ENCODE results near the gene BANF2.

- TF ChIP-seq, protein P1, sequence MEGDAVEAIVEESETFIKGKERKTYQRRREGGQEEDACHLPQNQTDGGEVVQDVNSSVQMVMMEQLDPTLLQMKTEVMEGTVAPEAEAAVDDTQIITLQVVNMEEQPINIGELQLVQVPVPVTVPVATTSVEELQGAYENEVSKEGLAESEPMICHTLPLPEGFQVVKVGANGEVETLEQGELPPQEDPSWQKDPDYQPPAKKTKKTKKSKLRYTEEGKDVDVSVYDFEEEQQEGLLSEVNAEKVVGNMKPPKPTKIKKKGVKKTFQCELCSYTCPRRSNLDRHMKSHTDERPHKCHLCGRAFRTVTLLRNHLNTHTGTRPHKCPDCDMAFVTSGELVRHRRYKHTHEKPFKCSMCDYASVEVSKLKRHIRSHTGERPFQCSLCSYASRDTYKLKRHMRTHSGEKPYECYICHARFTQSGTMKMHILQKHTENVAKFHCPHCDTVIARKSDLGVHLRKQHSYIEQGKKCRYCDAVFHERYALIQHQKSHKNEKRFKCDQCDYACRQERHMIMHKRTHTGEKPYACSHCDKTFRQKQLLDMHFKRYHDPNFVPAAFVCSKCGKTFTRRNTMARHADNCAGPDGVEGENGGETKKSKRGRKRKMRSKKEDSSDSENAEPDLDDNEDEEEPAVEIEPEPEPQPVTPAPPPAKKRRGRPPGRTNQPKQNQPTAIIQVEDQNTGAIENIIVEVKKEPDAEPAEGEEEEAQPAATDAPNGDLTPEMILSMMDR (IDR thresholded peaks at IDR 0.05; ENCODE audit: borderline replicate concordance, extremely low read depth, low read length, poor library complexity, severe bottlenecking) = no peak
- no peak for TF ChIP-seq EZH2 (IDR thresholded peaks at IDR 0.05; ENCODE audit: borderline replicate concordance, low read depth, low read length, severe bottlenecking)
These were observed 871 bp downstream of the BANF2 start for GRCh38 chr20:17700637-17701036.
